ENCODE results near the gene RNASE1. TPM values are rescaled to one million over a fixed set of nuclear protein-coding genes. Genes with fewer than 3 reads are reported as not detected.
"Not testable (repeated sequence)": the region's sequence is repeated elsewhere in the genome, so short reads cannot be mapped to it uniquely, and the experiment has no call there.

RNASE1 gene
- total RNA-seq (2014; rRNA removed; shearing (Covaris generic)), result 1.9 and 6.0 TPM in 2 replicates

GRCh38 chr14:20802341-20803084, at the start of gene RNASE1:
Gene RNASE1, minus strand, starts transcription at chr14:20802844. Its CDS starts 776 bp downstream, at chr14:20802068.
- DNase-seq (ENCODE audit: low read depth), result peak; percentile 79

GRCh38 chr14:20848955-20849570, 46.4 kb upstream of the RNASE1 start:
- DNase-seq (ENCODE audit: low read depth), result no peak

GRCh38 chr14:20848316-20848954, 45.8 kb upstream of the RNASE1 start:
- DNase-seq (ENCODE audit: low read depth), result peak; percentile 89

GRCh38 chr14:20846560-20846959, 43.9 kb upstream of the RNASE1 start:
- DNase-seq (ENCODE audit: low read depth), result no peak

- DNase-seq (ENCODE audit: low read depth), result no peak
These were observed 38.5 kb upstream of the RNASE1 start for GRCh38 chr14:20841096-20841495.

GRCh38 chr14:20837831-20838230, 35.2 kb upstream of the RNASE1 start:
- no peak for DNase-seq (ENCODE audit: low read depth)

GRCh38 chr14:20836668-20837338, 34.2 kb upstream of the RNASE1 start:
- no peak for DNase-seq (ENCODE audit: low read depth)

GRCh38 chr14:20834899-20835298, 32.3 kb upstream of the RNASE1 start:
- no peak for DNase-seq (ENCODE audit: low read depth)

- DNase-seq (ENCODE audit: low read depth), result no peak
These were observed 28.2 kb upstream of the RNASE1 start for GRCh38 chr14:20830831-20831230.

- DNase-seq (ENCODE audit: low read depth), result peak; percentile 32
These were observed 25.5 kb upstream of the RNASE1 start for GRCh38 chr14:20828024-20828694.

GRCh38 chr14:20827326-20827725, 24.7 kb upstream of the RNASE1 start:
- no peak for DNase-seq (ENCODE audit: low read depth)

GRCh38 chr14:20826666-20827065, 24.0 kb upstream of the RNASE1 start:
- DNase-seq (ENCODE audit: low read depth), result not testable (repeated sequence)

GRCh38 chr14:20823859-20824258, 21.2 kb upstream of the RNASE1 start:
- no peak for DNase-seq (ENCODE audit: low read depth)

GRCh38 chr14:20821521-20822108, 19.0 kb upstream of the RNASE1 start:
- DNase-seq (ENCODE audit: low read depth), result not testable (repeated sequence)

GRCh38 chr14:20820063-20820904, 17.6 kb upstream of the RNASE1 start:
- DNase-seq (ENCODE audit: low read depth), result no peak

GRCh38 chr14:20818861-20819260, 16.2 kb upstream of the RNASE1 start:
- DNase-seq (ENCODE audit: low read depth), result no peak

GRCh38 chr14:20815946-20816345, 13.3 kb upstream of the RNASE1 start:
- DNase-seq (ENCODE audit: low read depth), result not testable (repeated sequence)

GRCh38 chr14:20811986-20812975, 9.6 kb upstream of the RNASE1 start:
- DNase-seq (ENCODE audit: low read depth), result peak; percentile 66

GRCh38 chr14:20809917-20810316, 7.3 kb upstream of the RNASE1 start:
- no peak for DNase-seq (ENCODE audit: low read depth)
